K562 (cell line): Measurements from ENCODE around the gene DYRK2. TPM values are rescaled to one million over a fixed set of nuclear protein-coding genes. Genes with fewer than 3 reads are reported as not detected.

Experiments used
- ATAC-seq: fragments of 200-7000 bp; cut with Tn5 transposase; 3 replicates; pipeline ENCODE4 v1.9.1; 2020; ENCODE audit warnings: moderate library complexity
- BruUV-seq: library from RNA; stranded (reverse); fragments of 400-500 nt; replicated peaks from 2 replicates; lab custom pipeline; 2021; lab: Mats Ljungman, UMichigan
- CTCF ChIA-PET: fragments of 300-600 bp; formaldehyde crosslinking; extraction: SDS; loops from one replicate; lab custom pipeline; 2021; ENCODE audit warnings: low intra/inter-chr PET ratio; lab: Yijun Ruan, JAX
- POLR2A ChIA-PET: fragments of 300-600, 350-650 bp; sonication (Branson Sonifier 250); formaldehyde crosslinking; extraction: SDS; loops from one replicate; lab custom pipeline; 2021; ENCODE audit warnings: antibody characterized with exemption, inconsistent platforms; lab: Yijun Ruan, JAX
- DNase-seq, 4 experiments: peaks; one replicate each; pipeline versions ENCODE4 v3.0.0 to v3.0.0-alpha.2; 2011 to 2018; ENCODE audit warnings: low spot score in 3 of 4, mixed read lengths in 3 of 4; ENCODE audit errors: extremely low read depth in 1 of 4
- FAIRE-seq: peaks from 2 replicates; lab custom pipeline; 2011; peaks lifted over from hg19 to GRCh38; lab: Jason Lieb, UNC
- H2AFZ ChIP-seq: 2 replicates; pipeline ENCODE4 v1.6.0; 2011; ENCODE audit warnings: low read depth, low read length, control low read depth, inconsistent platforms
- H3K27ac ChIP-seq: fragments of 200-600 bp; 3 replicates; pipeline ENCODE4 v1.8.0; 2011; ENCODE audit warnings: low read depth, mild to moderate bottlenecking, control low read depth, inconsistent platforms, low read length, moderate library complexity, mixed read lengths; ENCODE audit errors: extremely low read depth
- H3K27me3 ChIP-seq, 2 experiments: fragments of 300-600 bp in 1 of 2; 2 replicates in 1 of 2; 3 replicates in 1 of 2; pipeline versions ENCODE4 v1.6.0 to v1.8.0; 2011; ENCODE audit warnings: inconsistent platforms in 2 of 2, low read length in 2 of 2, mild to moderate bottlenecking in 1 of 2, mixed read lengths in 1 of 2, moderate library complexity in 1 of 2; ENCODE audit not compliant: control insufficient read depth in 2 of 2, insufficient read depth in 2 of 2
- H3K36me3 ChIP-seq: fragments of 300-600 bp; 3 replicates; pipeline ENCODE4 v1.8.0; 2011; ENCODE audit warnings: mild to moderate bottlenecking, low read length, inconsistent platforms; ENCODE audit not compliant: control insufficient read depth, insufficient read depth
- H3K4me1 ChIP-seq, 2 experiments: fragments of 200-600 bp in 1 of 2; replicated peaks in 1 of 2; 2 replicates in 1 of 2; 3 replicates in 1 of 2; pipeline versions ENCODE4 v1.5.1 to v1.8.0; 2011; ENCODE audit warnings: inconsistent platforms in 2 of 2, low read length in 2 of 2, mild to moderate bottlenecking in 1 of 2, mixed read lengths in 1 of 2, moderate library complexity in 1 of 2; ENCODE audit not compliant: control insufficient read depth in 2 of 2, insufficient read depth in 2 of 2
- H3K4me2 ChIP-seq: 2 replicates; pipeline ENCODE4 v1.6.1; 2011; ENCODE audit warnings: low read length, control low read depth, inconsistent platforms, mixed read lengths; ENCODE audit not compliant: insufficient read depth
- H3K4me3 ChIP-seq: fragments of 200-600 bp; sonication (generic), shearing (Covaris generic); 2 replicates; pipeline ENCODE4 v1.5.1; 2016; ENCODE audit warnings: control low read depth, inconsistent platforms
- H3K79me2 ChIP-seq: fragments of 200-600 bp; 3 replicates; pipeline ENCODE4 v1.8.0; 2011; ENCODE audit warnings: low read length, inconsistent platforms; ENCODE audit not compliant: control insufficient read depth, insufficient read depth
- H3K9ac ChIP-seq, 2 experiments: 2 replicates each; pipeline versions ENCODE4 v1.6.0 to v1.6.1; 2011; ENCODE audit warnings: low read depth in 2 of 2, low read length in 2 of 2, control low read depth in 1 of 2, inconsistent platforms in 1 of 2, mild to moderate bottlenecking in 1 of 2, mixed read lengths in 1 of 2; ENCODE audit not compliant: insufficient read depth in 1 of 2
- H3K9me1 ChIP-seq: one replicate; pipeline ENCODE4 v1.6.0; 2011; ENCODE audit warnings: inconsistent platforms, mild to moderate bottlenecking, low read length, moderate library complexity; ENCODE audit not compliant: control insufficient read depth, insufficient read depth
- H3K9me3 ChIP-seq: replicated peaks from 2 replicates; pipeline ENCODE4 v1.5.1; 2011; ENCODE audit warnings: low read depth, low read length, inconsistent platforms; ENCODE audit not compliant: control insufficient read depth, insufficient read depth
- H4K20me1 ChIP-seq: replicated peaks from 2 replicates; pipeline ENCODE4 v1.6.1; 2011; ENCODE audit warnings: low read length, inconsistent platforms, mixed read lengths; ENCODE audit not compliant: control insufficient read depth, insufficient read depth
- AFF4 ChIP-seq: sonication (generic); formaldehyde crosslinking; IDR thresholded peaks from 2 replicates; pipeline ENCODE4 v1.8.0; 2023; ENCODE audit warnings: mild to moderate bottlenecking, missing genetic modification reagents
- CEBPB ChIP-seq: fragments of 450-650 bp; IDR thresholded peaks from 2 replicates; pipeline ENCODE4 v1.6.1; 2016; ENCODE audit warnings: missing genetic modification characterization, missing compliant biosample characterization
- KLF6 ChIP-seq: fragments of 250-450 bp; sonication (Bioruptor Pico); IDR thresholded peaks from 2 replicates; pipeline ENCODE4 v1.4.0; 2020; ENCODE audit warnings: mild to moderate bottlenecking, moderate library complexity, borderline replicate concordance
- SMAD3 ChIP-seq: fragments of 450-650 bp; formaldehyde crosslinking; conservative IDR thresholded peaks from 2 replicates; pipeline ENCODE4 v1.4.0; 2020; ENCODE audit warnings: mild to moderate bottlenecking
- ZC3H11A ChIP-seq: IDR thresholded peaks from 2 replicates; pipeline ENCODE4 v1.6.1; 2012; ENCODE audit warnings: low read depth, low read length, improper control_type of control experiment
- ZKSCAN8 ChIP-seq: fragments of 200-800 bp; sonication (Bioruptor generic); IDR thresholded peaks from 2 replicates; pipeline ENCODE4 v1.6.1; 2016; ENCODE audit warnings: missing genetic modification characterization, missing compliant biosample characterization
- WGBS: fragments of 100-300 bp; shearing (Covaris generic); methylation state at CpG from one replicate; pipeline ENCODE4 v1.1.6; 2016; ENCODE audit warnings: low coverage, mixed read lengths; ENCODE audit not compliant: insufficient coverage; ENCODE audit errors: missing lambda C conversion rate; 5-methylcytosine and 5-hydroxymethylcytosine counted together
- in situ Hi-C: fragments of 300-500 bp; cut with MboI; formaldehyde crosslinking; loops from 4 replicates; pipeline ENCODE4 v1.15.0; 2018; ENCODE audit warnings: inconsistent platforms, mixed read lengths
- intact Hi-C: fragments of 100-400 bp; cut with micrococcal nuclease; formaldehyde crosslinking; loops from 2 replicates; pipeline ENCODE4 v1.14.2; 2022
- polyA plus RNA-seq, 8 experiments: library from polyadenylated mRNA; depleted of rRNA in 4 of 8; stranded (reverse) in 5 of 8; unstranded in 3 of 8; fragments of >200 nt; fragmentation: Nextera tagmentation in 2 of 8; fragmentation: Illumina TruSeq in 1 of 8; extraction: Ambion mirVana in 2 of 8; extraction: Trizol in 1 of 8; gene quantifications; 2 replicates each; pipeline versions ENCODE4 v1.2.1 to v1.2.3, GENCODE V29; 2011 to 2014; ENCODE audit warnings: inconsistent platforms in 1 of 8, missing spikeins in 1 of 8
- total RNA-seq, 7 experiments: library from RNA; depleted of rRNA in 6 of 7; stranded (reverse); fragments of >200 nt in 6 of 7; fragmentation: Illumina TruSeq in 2 of 7; extraction: Trizol in 2 of 7; gene quantifications; 2 replicates each; pipeline versions ENCODE4 v1.2.1 to v1.2.3, GENCODE V29; 2011 to 2021; ENCODE audit warnings: low replicate concordance in 1 of 7
- TF ChIP-seq, protein P1 (sequence below): sonication (generic); formaldehyde crosslinking; IDR thresholded peaks from 2 replicates; pipeline ENCODE4 v1.9.0; 2022; ENCODE audit warnings: mild to moderate bottlenecking, missing genetic modification reagents

DYRK2 gene
- total and polyA plus RNA-seq, 9 of the 15 experiments (the other 6 are each of a cell fraction or from before 2014, with no cell fraction given) = 1.7 to 15.4 (median 8.4) TPM

- no peak for TF ChIP-seq AFF4 (CRISPR knock-in tag)
Measured at GRCh38 chr12:67694306-67694900, 45.9 kb downstream of the DYRK2 start (continued).

DNA sequence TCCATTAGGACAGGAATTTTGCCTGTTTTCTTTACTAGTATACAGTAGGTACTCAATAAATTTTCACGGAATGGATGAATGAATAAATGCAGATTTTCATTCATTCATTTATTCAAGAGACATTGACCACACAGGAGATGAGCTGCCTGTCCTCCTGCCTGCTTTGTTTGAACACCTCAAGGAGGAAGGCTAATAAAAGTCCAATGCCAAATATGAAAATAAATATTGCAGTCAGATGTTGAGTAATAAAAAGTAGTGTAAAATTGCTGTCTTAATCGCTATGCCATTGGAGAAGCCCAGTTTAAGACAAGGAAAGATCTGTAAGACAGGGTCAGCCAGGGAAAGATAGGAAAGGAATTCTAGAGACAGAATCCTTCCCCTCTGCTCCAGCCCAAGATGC lies 47.4 kb downstream of the DYRK2 start:
- H3K4me2 ChIP-seq = no peak overlapping the region
- WGBS = 4% methylated on average over 2 of the region's 2 CpGs
- no peak overlapping the region for H3K4me3 ChIP-seq
- H4K20me1 ChIP-seq = no peaks in the 10 kb centered on the region
- no peak overlapping the region for H2AFZ ChIP-seq
- ChIA-PET CTCF (interaction anchor here (0.6 kb wide), 1 partner anchor 67 kb away, joined by 5 read pairs; no protein-coding TSS in a partner anchor), POLR2A (no interaction called here)
- H3K4me1 ChIP-seq = no peaks in the 10 kb centered on the region
- no peak for DNase-seq
- intact Hi-C loops (no loop called here), in situ Hi-C loops (no loop called here)
- no peaks in the 10 kb centered on the region for H3K79me2 ChIP-seq
- H3K9ac ChIP-seq = no peak overlapping the region
- no TSS peak for BruUV-seq
- no peak overlapping the region for H3K27ac ChIP-seq
- no peak for TF ChIP-seq KLF6 (CRISPR knock-in tag)
- TF ChIP-seq ZKSCAN8 (CRISPR knock-in tag) = no peak
- no peak for TF ChIP-seq CEBPB (tag)
- TF ChIP-seq SMAD3 = no peak
- TF ChIP-seq ZC3H11A = no peak
- TF ChIP-seq, protein P1, sequence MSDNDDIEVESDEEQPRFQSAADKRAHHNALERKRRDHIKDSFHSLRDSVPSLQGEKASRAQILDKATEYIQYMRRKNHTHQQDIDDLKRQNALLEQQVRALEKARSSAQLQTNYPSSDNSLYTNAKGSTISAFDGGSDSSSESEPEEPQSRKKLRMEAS (CRISPR knock-in tag) = no peak
- no peak for ATAC-seq
- H3K9me1 ChIP-seq = no peaks in the 10 kb centered on the region
- no peaks in the 10 kb centered on the region; a peak in 1 of 5 replicates for H3K27me3 ChIP-seq
- no peaks in the 10 kb centered on the region for H3K36me3 ChIP-seq
- FAIRE-seq = no peak
- no peaks in the 10 kb centered on the region for H3K9me3 ChIP-seq
